Body of pancreas (tissue), 4 donors: ENCODE results near the gene NOTUM. TPM values are rescaled to one million over a fixed set of nuclear protein-coding genes. Genes with fewer than 3 reads are reported as not detected.

Experiments used
- ATAC-seq: fragments of 150-250 bp; one replicate; pipeline ENCODE4 v1.9.1; 2016
- DNase-seq, 4 donors: peaks; one replicate each; pipeline ENCODE4 v3.0.0-alpha.2; 2019
- H3K27ac ChIP-seq, 4 donors: fragments of 200-600 bp; sonication (generic); 1 replicate in 3 of 4; 2 replicates in 1 of 4; pipeline versions ENCODE4 v1.5.1 to v1.6.1; 2016 to 2019; ENCODE audit warnings: mild to moderate bottlenecking in 1 of 4, mixed read lengths in 1 of 4, moderate library complexity in 1 of 4
- H3K27me3 ChIP-seq, 2 donors: fragments of 200-600 bp; sonication (generic); one replicate each; pipeline ENCODE4 v1.6.0; 2016; ENCODE audit warnings: mild to moderate bottlenecking in 1 of 2
- H3K36me3 ChIP-seq, 2 donors: fragments of 200-600 bp; sonication (generic); replicated peaks in 1 of 2; 2 replicates each; pipeline ENCODE4 v1.5.1; 2016; ENCODE audit warnings: low read depth in 2 of 2; ENCODE audit not compliant: insufficient read depth in 1 of 2
- H3K4me1 ChIP-seq: fragments of 200-600 bp; sonication (generic); one replicate; pipeline ENCODE4 v1.6.0; 2016
- H3K4me3 ChIP-seq, 2 donors: fragments of 200-600 bp; sonication (generic); 1 replicate in 1 of 2; 2 replicates in 1 of 2; pipeline ENCODE4 v1.5.1; 2016 to 2019
- H3K9me3 ChIP-seq, 3 donors: fragments of 200-600 bp; sonication (generic); 1 replicate in 2 of 3; 2 replicates in 1 of 3; pipeline ENCODE4 v1.5.1; 2016
- CTCF ChIP-seq, 7 experiments: fragments of 450-650 bp in 4 of 7; fragments of 200-600 bp in 3 of 7; sonication (generic) in 3 of 7; IDR thresholded peaks; one replicate each; pipeline ENCODE4 v1.5.1; 2016 to 2019; ENCODE audit warnings: antibody characterized with exemption in 7 of 7
- POLR2A ChIP-seq, 3 donors: fragments of 450-650 bp; IDR thresholded peaks; one replicate each; pipeline ENCODE4 v1.6.1; 2016; ENCODE audit warnings: antibody characterized with exemption in 3 of 3, mild to moderate bottlenecking in 2 of 3
- WGBS, 2 donors: methylation state at CpG; one replicate each; pipeline ENCODE4 v1.1.5; 2017; 5-methylcytosine and 5-hydroxymethylcytosine counted together
- intact Hi-C: fragments of 100-400 bp; cut with DNase I; formaldehyde crosslinking; loops from one replicate; pipeline ENCODE4 v1.15.1; 2023
- total RNA-seq, 2 donors: library from RNA; depleted of rRNA; stranded (reverse); fragments of >200 nt; gene quantifications; one replicate each; pipeline ENCODE4 v1.1.0, GENCODE V29; 2016

The NOTUM gene
- total RNA-seq, 2 donors from 2014 or later = 0.33 TPM; not detected in 1

DNA sequence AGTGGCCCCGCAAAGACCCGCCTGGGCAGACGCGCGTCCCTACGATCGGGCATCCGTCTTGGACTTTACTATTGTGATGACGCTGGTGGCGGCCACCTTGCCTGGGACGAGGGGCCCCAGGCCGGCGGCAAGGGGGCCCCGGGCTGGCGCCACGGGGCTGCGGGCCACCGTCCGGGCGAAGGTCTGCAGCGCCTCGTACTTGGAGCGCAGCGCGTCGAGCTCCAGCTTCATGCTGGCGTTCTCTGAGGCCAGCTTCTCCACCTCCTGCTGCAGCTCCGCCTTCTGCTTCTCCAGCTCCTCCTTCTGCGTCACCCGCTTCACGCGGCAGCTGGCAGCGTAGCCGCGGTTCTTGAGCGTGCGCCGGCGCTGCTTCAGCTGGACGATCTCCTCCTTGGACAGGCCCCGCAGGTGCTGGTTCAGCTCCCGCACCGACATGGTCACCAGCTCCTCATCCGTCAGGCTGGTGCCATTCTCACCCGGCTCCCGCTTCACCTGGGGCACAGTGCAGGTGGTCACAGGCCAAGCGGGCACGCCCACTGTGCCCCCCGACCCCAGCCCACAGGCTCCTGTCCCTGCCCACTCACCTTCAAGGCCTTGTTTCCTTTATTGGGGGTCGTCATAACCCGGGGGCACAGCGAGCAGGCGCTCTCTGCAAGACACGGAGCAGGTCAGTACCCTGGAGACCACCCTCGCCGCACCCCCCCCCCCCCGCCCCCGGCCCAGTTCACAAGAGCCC, 38.3 kb downstream of the NOTUM start:
- Histone ChIP-seq H3K27me3 (no peaks in the 10 kb centered on the region), H3K4me1 (peaks cover 43% of the 10 kb centered on the region), H3K36me3 (no peaks in the 10 kb centered on the region), H3K27ac (peak overlapping the region in 1 of 4 donors; percentile 63), H3K4me3 (no peak overlapping the region), H3K9me3 (no peaks in the 10 kb centered on the region)
- TF ChIP-seq CTCF (IDR thresholded peaks at IDR 0.05) = no peak
- TF ChIP-seq POLR2A (IDR thresholded peaks at IDR 0.05) = no peak
- DNase-seq = no peak
- ATAC-seq = no peak
- intact Hi-C loops = no loop called here
- 84 to 91% methylated on average over 45 to 51 of the region's 58 CpGs for WGBS, 2 donors

- no peaks in the 10 kb centered on the region for H3K27me3 ChIP-seq
- no peak overlapping the region for H3K4me3 ChIP-seq
- TF ChIP-seq CTCF (IDR thresholded peaks at IDR 0.05) (no peak), POLR2A (IDR thresholded peaks at IDR 0.05) (no peak)
- intact Hi-C loops = no loop called here
- H3K27ac ChIP-seq = no peak overlapping the region
- H3K4me1 ChIP-seq = peaks cover 45% of the 10 kb centered on the region
- DNase-seq (no peak), ATAC-seq (no peak)
- no peaks in the 10 kb centered on the region for H3K9me3 ChIP-seq
- WGBS, 2 donors = 88 to 89% methylated on average over 14 to 22 of the region's 23 CpGs
- no peaks in the 10 kb centered on the region for H3K36me3 ChIP-seq
Measured at GRCh38 chr17:81921996-81922565, 38.9 kb downstream of the NOTUM start.

- 73 to 85% methylated on average over 3 of the region's 3 CpGs for WGBS, 2 donors
- H3K9me3 ChIP-seq = no peaks in the 10 kb centered on the region
- DNase-seq (no peak), ATAC-seq (no peak)
- H3K4me1 ChIP-seq = peaks cover 51% of the 10 kb centered on the region
- H3K27ac ChIP-seq = no peak overlapping the region
- TF ChIP-seq POLR2A (IDR thresholded peaks at IDR 0.05) (no peak), CTCF (IDR thresholded peaks at IDR 0.05) (no peak)
- intact Hi-C loops = no loop called here
- H3K4me3 ChIP-seq = no peak overlapping the region
- no peaks in the 10 kb centered on the region for H3K27me3 ChIP-seq
- no peaks in the 10 kb centered on the region for H3K36me3 ChIP-seq
Measured at GRCh38 chr17:81921537-81921862, 39.5 kb downstream of the NOTUM start.

- 82 to 86% methylated on average over 28 to 33 of the region's 33 CpGs for WGBS, 2 donors
- no peak for TF ChIP-seq CTCF (IDR thresholded peaks at IDR 0.05)
- no peak for TF ChIP-seq POLR2A (IDR thresholded peaks at IDR 0.05)
- ATAC-seq (no peak), DNase-seq (no peak)
- Histone ChIP-seq H3K36me3 (no peaks in the 10 kb centered on the region), H3K9me3 (no peaks in the 10 kb centered on the region), H3K4me1 (peaks cover 52% of the 10 kb centered on the region), H3K27me3 (no peaks in the 10 kb centered on the region), H3K27ac (peak overlapping the region in 1 of 4 donors; percentile 13), H3K4me3 (no peak overlapping the region)
- intact Hi-C loops = no loop called here
Measured at GRCh38 chr17:81920612-81921536, 40.1 kb downstream of the NOTUM start.
